GM23248 (cell line): Measurements from ENCODE around the gene HSPB3. TPM values are rescaled to one million over a fixed set of nuclear protein-coding genes. Genes with fewer than 3 reads are reported as not detected.
A peak's percentile ranks its signal among the peaks of the same experiment; 100 is the strongest.
"Not testable (repeated sequence)": the region's sequence is repeated elsewhere in the genome, so short reads cannot be mapped to it uniquely, and the experiment has no call there.

Experiments used
- DNase-seq: peaks from one replicate; pipeline ENCODE4 v3.0.0-alpha.2; 2015
- H2AFZ ChIP-seq: fragments of 200-600 bp; sonication (generic); 2 replicates; pipeline ENCODE4 v1.6.1; 2016; ENCODE audit warnings: antibody characterized with exemption
- H3F3A ChIP-seq: fragments of 200-600 bp; sonication (generic); 2 replicates; pipeline ENCODE4 v1.6.1; 2016; ENCODE audit warnings: mild to moderate bottlenecking, antibody characterized with exemption, mixed run types; ENCODE audit not compliant: insufficient read depth
- H3K27ac ChIP-seq: fragments of 200-600 bp; sonication (generic); 2 replicates; pipeline ENCODE4 v1.5.1; 2016; ENCODE audit warnings: mild to moderate bottlenecking
- H3K27me3 ChIP-seq: fragments of 200-600 bp; sonication (generic); replicated peaks from 2 replicates; pipeline ENCODE4 v1.6.1; 2016; ENCODE audit warnings: mild to moderate bottlenecking; ENCODE audit not compliant: insufficient read depth
- H3K36me3 ChIP-seq: fragments of 200-600 bp; sonication (generic); 2 replicates; pipeline ENCODE4 v1.6.1; 2016; ENCODE audit warnings: low read depth, mild to moderate bottlenecking
- H3K4me1 ChIP-seq: fragments of 200-600 bp; sonication (generic); 2 replicates; pipeline ENCODE4 v1.6.1; 2016; ENCODE audit warnings: mild to moderate bottlenecking; ENCODE audit not compliant: insufficient read depth
- H3K4me2 ChIP-seq: fragments of 200-600 bp; sonication (generic); one replicate; pipeline ENCODE4 v1.6.1; 2016; ENCODE audit warnings: mild to moderate bottlenecking; ENCODE audit not compliant: unreplicated experiment
- H3K4me3 ChIP-seq: fragments of 200-600 bp; sonication (generic); 2 replicates; pipeline ENCODE4 v1.5.1; 2016; ENCODE audit warnings: mild to moderate bottlenecking
- H3K79me2 ChIP-seq: fragments of 200-600 bp; sonication (generic); 2 replicates; pipeline ENCODE4 v1.6.1; 2016; ENCODE audit warnings: mild to moderate bottlenecking; ENCODE audit not compliant: insufficient read depth
- H3K9ac ChIP-seq: fragments of 200-600 bp; sonication (generic); 2 replicates; pipeline ENCODE4 v1.6.1; 2016; ENCODE audit warnings: mild to moderate bottlenecking
- H3K9me2 ChIP-seq: fragments of 200-600 bp; sonication (generic); 2 replicates; pipeline ENCODE4 v1.6.1; 2016; ENCODE audit warnings: mixed run types, mild to moderate bottlenecking, moderate library complexity; ENCODE audit not compliant: insufficient read depth
- H3K9me3 ChIP-seq: fragments of 200-600 bp; sonication (generic); one replicate; pipeline ENCODE4 v1.6.1; 2017; ENCODE audit warnings: low read depth
- H4K20me1 ChIP-seq: fragments of 200-600 bp; sonication (generic); 2 replicates; pipeline ENCODE4 v1.6.0; 2016; ENCODE audit not compliant: insufficient read depth
- EZH2 ChIP-seq: fragments of 200-600 bp; sonication (generic); IDR thresholded peaks from 2 replicates; pipeline ENCODE4 v1.6.1; 2018; ENCODE audit warnings: antibody characterized with exemption, mild to moderate bottlenecking; ENCODE audit not compliant: insufficient read depth, poor library complexity, severe bottlenecking
- EZH2phosphoT487 ChIP-seq: fragments of 200-600 bp; sonication (generic); IDR thresholded peaks from 2 replicates; pipeline ENCODE4 v1.6.1; 2018; ENCODE audit warnings: antibody characterized with exemption, moderate library complexity, mild to moderate bottlenecking, low read depth; ENCODE audit not compliant: insufficient read depth
- WGBS, 2 experiments: methylation state at CpG; one replicate each; pipeline ENCODE4 v1.1.6; 2015 to 2017; ENCODE audit warnings: low lambda C conversion rate in 2 of 2, low coverage in 1 of 2; ENCODE audit errors: missing lambda C conversion rate in 2 of 2; 5-methylcytosine and 5-hydroxymethylcytosine counted together
- in situ Hi-C: fragments of 300-500 bp; cut with MboI; formaldehyde crosslinking; loops from 2 replicates; pipeline ENCODE4 v1.15.0; 2020
- polyA plus RNA-seq: library from polyadenylated mRNA; unstranded; fragments of >200 nt; fragmentation: Nextera tagmentation; extraction: Ambion mirVana; gene quantifications from 2 replicates; pipeline ENCODE4 v1.2.1, GENCODE V29; 2016
- total RNA-seq: library from RNA; depleted of rRNA; stranded (reverse); fragments of >200 nt; shearing (Covaris generic); gene quantifications from 2 replicates; pipeline ENCODE4 v1.2.3, GENCODE V29; 2014

Gene HSPB3
- total and polyA plus RNA-seq, 2 experiments from 2014 or later = 4.1 to 5.4 TPM

DNA sequence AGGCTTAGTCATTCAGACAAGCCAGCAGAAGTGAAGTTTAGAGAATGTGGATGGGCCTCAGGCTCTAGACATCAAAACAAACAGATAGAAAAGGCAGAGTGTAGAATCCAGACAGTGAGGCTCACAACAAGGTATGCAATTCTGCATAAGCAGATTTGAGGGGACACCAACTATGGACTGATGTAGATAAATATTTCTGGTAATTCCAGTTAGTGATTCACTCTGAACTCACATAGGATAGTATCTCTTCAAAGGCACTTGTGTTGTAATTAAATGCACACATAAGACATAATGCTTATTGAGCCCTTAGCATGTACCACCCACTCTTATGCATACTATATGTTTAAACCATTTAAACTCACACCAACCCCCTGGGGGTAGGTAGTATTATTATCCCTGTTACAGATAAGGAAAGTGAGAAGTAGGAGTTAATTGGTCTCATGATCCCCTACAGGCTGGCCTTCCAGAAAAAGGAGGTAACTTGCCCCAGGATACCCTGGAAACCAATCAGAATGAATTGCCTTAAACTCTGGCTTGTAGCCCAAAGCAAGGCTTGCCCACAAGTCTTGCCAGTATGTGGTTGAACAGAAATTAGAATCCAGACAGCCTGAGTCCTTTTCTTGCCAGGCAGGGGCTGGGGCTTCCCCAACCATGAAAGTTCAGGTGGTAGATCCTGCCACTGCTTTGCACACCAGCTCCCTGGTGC is 39.5 kb upstream of the HSPB3 start:
- Histone ChIP-seq H3K36me3 (no peaks in the 10 kb centered on the region), H3K4me2 (no peak overlapping the region), H3K4me3 (no peak overlapping the region), H3K9ac (no peak overlapping the region), H3K9me2 (no peaks in the 10 kb centered on the region), H2AFZ (no peak overlapping the region; the same call in 1 of the 2 replicates), H3K4me1 (peaks cover 14% of the 10 kb centered on the region), H4K20me1 (no peaks in the 10 kb centered on the region), H3F3A (0 out of 2 replicates have a peak, but pooled peaks cover 7% of the 10 kb centered on the region), H3K27me3 (no peaks in the 10 kb centered on the region), H3K79me2 (no peaks in the 10 kb centered on the region), H3K9me3 (no peaks in the 10 kb centered on the region), H3K27ac (no peak overlapping the region)
- TF ChIP-seq EZH2 (no peak), EZH2phosphoT487 (no peak)
- DNase-seq = peak; percentile 50
- in situ Hi-C loops = loop anchor here (10.0 kb wide), 1 partner anchor 161 kb away; no protein-coding TSS in a partner anchor

DNA sequence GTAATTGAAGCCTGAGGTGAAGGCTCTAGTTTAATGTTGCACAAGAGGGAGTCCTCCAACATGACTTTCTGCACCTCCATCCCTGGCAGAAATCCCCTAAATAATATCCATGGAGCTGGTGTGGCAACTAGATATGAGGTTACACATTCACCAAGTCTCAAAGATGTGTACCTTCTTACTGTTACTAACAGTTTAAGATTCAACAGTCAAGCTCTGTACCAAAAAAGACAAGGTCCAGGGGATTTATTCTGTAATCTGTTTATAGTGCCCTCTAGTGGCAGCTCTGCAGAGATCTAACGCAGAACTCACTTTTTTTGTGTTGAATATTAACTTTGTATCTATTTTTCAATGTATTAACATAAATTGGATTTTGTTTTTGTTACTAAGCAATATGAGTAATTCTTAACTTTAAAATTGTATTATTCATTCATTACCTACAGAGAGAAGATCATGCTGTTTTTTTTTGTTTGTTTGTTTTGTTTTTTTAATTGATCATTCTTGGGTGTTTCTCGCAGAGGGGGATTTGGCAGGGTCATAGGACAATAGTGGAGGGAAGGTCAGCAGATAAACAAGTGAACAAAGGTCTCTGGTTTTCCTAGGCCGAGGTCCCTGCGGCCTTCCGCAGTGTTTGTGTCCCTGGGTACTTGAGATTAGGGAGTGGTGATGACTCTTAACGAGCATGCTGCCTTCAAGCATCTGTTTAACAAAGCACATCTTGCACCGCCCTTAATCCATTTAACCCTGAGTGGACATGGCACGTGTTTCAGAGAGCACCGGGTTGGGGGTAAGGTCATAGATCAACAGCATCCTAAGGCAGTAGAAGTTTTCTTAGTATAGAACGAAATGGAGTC is 35.7 kb upstream of the HSPB3 start:
- WGBS, 2 experiments = 31 to 35% methylated on average over 10 of the region's 10 CpGs

DNA sequence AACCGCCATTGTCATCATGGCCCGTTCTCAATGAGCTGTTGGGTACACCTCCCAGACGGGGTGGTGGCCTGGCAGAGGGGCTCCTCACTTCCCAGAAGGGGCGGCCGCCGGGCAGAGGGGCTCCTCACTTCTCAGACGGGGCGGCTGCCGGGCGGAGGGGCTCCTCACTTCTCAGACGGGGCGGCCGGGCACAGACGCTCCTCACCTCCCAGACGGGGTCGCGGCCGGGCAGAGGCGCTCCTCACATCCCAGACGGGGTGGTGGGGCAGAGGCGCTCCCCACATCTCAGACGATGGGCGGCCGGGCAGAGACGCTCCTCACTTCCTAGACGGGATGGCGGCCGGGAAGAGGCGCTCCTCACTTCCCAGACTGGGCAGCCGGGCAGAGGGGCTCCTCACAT is 35.0 kb upstream of the HSPB3 start:
- H3K36me3 ChIP-seq, H3K4me3 ChIP-seq, H3K27ac ChIP-seq, H2AFZ ChIP-seq, H3K79me2 ChIP-seq, H3K4me1 ChIP-seq, H4K20me1 ChIP-seq, H3F3A ChIP-seq, H3K9me3 ChIP-seq, H3K9me2 ChIP-seq, in situ Hi-C loops, H3K9ac ChIP-seq, DNase-seq, H3K4me2 ChIP-seq, H3K27me3 ChIP-seq: not testable (repeated sequence)
- 82 to 85% methylated on average over 5 to 14 of the region's 30 CpGs for whole genome bisulfite sequencing, 2 experiments

More for the DNA sequence above, 35.7 kb upstream of the HSPB3 start:
- DNase-seq = peak; percentile 80
- H3K79me2 ChIP-seq, H4K20me1 ChIP-seq, H3K27ac ChIP-seq, H3K9ac ChIP-seq, H3K4me3 ChIP-seq, H3K27me3 ChIP-seq, H3K36me3 ChIP-seq, H3K9me3 ChIP-seq, H3K4me2 ChIP-seq, H3K9me2 ChIP-seq, H2AFZ ChIP-seq, H3F3A ChIP-seq: not testable (repeated sequence)
- H3K4me1 ChIP-seq = peaks cover 14% of the 10 kb centered on the region
- in situ Hi-C loops = loop anchor here (10.0 kb wide), 1 partner anchor 165 kb away; no protein-coding TSS in a partner anchor

DNA sequence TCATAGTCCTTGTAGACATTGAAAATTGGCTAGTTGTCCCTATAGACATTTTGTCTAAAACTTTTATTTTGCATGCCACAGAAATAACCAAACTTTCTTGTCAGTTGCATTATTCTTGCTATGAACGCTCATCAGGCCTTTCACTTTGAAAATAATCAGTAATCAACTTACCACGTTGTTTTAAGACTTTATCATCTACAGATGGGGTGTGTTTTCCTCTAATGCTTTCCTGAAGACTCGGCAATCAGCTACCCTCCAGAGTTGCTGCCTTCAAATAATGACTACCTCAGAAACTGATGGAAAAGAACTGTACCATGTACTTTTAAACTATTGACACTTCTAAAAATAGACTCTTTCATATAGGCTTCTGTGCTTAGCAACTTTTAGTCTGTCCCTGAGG is 33.5 kb upstream of the HSPB3 start:
- Histone ChIP-seq H3K4me3 (no peak overlapping the region), H3K27me3 (no peaks in the 10 kb centered on the region), H3K36me3 (no peaks in the 10 kb centered on the region), H3K4me1 (no peaks in the 10 kb centered on the region), H3K79me2 (no peaks in the 10 kb centered on the region), H3K9me3 (no peaks in the 10 kb centered on the region), H3K9me2 (no peaks in the 10 kb centered on the region), H2AFZ (no peak overlapping the region), H4K20me1 (no peaks in the 10 kb centered on the region), H3K4me2 (no peak overlapping the region), H3K27ac (no peak overlapping the region), H3F3A (no peaks in the 10 kb centered on the region), H3K9ac (no peak overlapping the region)
- DNase-seq = no peak
- TF ChIP-seq EZH2phosphoT487 (no peak), EZH2 (no peak)
- 46 to 49% methylated on average over 3 of the region's 3 CpGs for WGBS, 2 experiments
- in situ Hi-C loops = no loop called here
